Measurements from ENCODE around the gene ADGRE1.

Gene ADGRE1

GRCh38 chr19:6988257-6988656 lies 100.9 kb downstream of the ADGRE1 start:
- TF ChIP-seq POLR2A (IDR thresholded peaks at IDR 0.05; ENCODE audit: low read depth, low read length): no peak
- no peak for FAIRE-seq
- no peak for DNase-seq (ENCODE audit: insufficient read length, low spot score)
